Measurements from ENCODE around the gene ARPC3.

DNA sequence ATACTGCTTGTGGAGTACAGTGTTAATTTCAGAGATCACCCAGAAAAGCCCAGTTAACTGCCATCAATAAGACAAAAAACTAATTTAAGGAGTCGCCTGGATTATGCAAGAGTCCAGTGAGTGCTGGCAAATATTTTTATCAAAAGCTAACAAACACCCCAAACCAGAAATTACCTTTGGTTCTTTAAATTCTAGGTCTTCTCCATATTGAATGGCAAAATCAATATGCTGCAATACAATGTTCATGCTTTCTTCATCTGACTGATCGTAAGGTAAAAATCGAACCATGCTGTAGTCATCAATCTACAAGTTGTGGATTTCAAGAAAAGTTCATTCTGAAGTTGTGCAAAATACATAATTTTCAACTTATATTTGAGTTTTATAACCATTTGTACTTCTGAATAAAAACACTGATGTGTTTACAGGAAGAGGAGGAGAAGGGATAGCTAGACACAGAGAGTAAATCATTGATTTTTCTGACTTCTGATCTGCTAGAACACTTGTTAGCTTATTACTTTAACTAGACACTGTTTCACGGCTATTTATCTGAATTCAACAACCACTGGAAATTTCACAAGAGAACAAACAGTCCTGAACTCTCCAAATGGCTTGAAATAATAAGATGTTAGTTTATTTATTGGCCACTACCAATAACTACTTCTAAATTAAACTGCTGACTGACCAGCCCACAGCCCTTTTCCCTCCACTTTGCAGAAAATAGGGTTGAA lies 3.6 kb upstream of the ARPC3 start:
- no peak for TF ChIP-seq POLR2A (IDR thresholded peaks at IDR 0.05)
- TF ChIP-seq, protein P1, sequence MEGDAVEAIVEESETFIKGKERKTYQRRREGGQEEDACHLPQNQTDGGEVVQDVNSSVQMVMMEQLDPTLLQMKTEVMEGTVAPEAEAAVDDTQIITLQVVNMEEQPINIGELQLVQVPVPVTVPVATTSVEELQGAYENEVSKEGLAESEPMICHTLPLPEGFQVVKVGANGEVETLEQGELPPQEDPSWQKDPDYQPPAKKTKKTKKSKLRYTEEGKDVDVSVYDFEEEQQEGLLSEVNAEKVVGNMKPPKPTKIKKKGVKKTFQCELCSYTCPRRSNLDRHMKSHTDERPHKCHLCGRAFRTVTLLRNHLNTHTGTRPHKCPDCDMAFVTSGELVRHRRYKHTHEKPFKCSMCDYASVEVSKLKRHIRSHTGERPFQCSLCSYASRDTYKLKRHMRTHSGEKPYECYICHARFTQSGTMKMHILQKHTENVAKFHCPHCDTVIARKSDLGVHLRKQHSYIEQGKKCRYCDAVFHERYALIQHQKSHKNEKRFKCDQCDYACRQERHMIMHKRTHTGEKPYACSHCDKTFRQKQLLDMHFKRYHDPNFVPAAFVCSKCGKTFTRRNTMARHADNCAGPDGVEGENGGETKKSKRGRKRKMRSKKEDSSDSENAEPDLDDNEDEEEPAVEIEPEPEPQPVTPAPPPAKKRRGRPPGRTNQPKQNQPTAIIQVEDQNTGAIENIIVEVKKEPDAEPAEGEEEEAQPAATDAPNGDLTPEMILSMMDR (IDR thresholded peaks at IDR 0.05) = no peak

All from ovary (tissue), 3 donors.